C4-2B (cell line): ENCODE results near the gene RTN3.
A peak's percentile ranks its signal among the peaks of the same experiment; 100 is the strongest.

Source experiments
- H3K27ac ChIP-seq: fragments of 450-650 bp; 2 replicates; pipeline ENCODE4 v1.5.1; 2017
- ZFX ChIP-seq: fragments of 450-650 bp; IDR thresholded peaks from 2 replicates; pipeline ENCODE4 v1.6.1; 2017
- TF ChIP-seq, protein P1 (sequence below): fragments of 450-650 bp; conservative IDR thresholded peaks from 2 replicates; pipeline ENCODE4 v1.5.1; 2017; ENCODE audit warnings: mild to moderate bottlenecking

RTN3 gene

DNA sequence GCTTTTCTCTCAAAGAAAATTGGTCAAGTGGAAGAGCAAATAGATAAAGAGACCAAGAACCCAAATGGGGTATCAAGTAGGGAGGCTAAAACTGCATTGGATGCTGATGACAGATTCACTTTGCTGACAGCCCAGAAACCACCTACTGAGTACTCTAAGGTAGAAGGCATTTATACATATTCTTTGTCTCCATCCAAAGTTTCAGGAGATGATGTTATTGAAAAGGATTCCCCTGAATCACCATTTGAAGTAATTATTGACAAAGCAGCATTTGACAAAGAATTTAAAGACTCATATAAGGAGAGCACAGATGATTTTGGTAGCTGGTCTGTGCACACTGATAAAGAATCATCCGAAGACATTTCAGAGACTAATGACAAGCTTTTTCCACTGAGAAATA lies 37.7 kb downstream of the RTN3 start:
- H3K27ac ChIP-seq: no peak overlapping the region
- no peak for TF ChIP-seq ZFX
- TF ChIP-seq, protein P1, sequence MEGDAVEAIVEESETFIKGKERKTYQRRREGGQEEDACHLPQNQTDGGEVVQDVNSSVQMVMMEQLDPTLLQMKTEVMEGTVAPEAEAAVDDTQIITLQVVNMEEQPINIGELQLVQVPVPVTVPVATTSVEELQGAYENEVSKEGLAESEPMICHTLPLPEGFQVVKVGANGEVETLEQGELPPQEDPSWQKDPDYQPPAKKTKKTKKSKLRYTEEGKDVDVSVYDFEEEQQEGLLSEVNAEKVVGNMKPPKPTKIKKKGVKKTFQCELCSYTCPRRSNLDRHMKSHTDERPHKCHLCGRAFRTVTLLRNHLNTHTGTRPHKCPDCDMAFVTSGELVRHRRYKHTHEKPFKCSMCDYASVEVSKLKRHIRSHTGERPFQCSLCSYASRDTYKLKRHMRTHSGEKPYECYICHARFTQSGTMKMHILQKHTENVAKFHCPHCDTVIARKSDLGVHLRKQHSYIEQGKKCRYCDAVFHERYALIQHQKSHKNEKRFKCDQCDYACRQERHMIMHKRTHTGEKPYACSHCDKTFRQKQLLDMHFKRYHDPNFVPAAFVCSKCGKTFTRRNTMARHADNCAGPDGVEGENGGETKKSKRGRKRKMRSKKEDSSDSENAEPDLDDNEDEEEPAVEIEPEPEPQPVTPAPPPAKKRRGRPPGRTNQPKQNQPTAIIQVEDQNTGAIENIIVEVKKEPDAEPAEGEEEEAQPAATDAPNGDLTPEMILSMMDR: no peak

DNA sequence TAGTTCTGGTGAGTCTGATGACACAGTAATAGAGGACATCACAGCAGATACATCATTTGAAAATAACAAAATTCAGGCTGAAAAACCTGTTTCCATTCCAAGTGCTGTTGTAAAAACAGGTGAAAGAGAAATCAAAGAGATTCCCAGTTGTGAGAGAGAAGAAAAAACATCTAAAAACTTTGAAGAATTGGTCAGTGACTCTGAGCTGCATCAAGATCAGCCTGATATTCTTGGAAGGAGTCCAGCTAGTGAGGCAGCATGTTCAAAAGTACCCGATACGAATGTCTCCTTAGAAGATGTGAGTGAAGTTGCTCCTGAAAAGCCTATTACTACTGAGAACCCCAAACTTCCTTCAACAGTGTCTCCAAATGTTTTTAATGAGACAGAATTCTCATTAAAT lies 38.7 kb downstream of the RTN3 start:
- no peak overlapping the region for H3K27ac ChIP-seq
- no peak for TF ChIP-seq ZFX
- TF ChIP-seq, protein P1: no peak

DNA sequence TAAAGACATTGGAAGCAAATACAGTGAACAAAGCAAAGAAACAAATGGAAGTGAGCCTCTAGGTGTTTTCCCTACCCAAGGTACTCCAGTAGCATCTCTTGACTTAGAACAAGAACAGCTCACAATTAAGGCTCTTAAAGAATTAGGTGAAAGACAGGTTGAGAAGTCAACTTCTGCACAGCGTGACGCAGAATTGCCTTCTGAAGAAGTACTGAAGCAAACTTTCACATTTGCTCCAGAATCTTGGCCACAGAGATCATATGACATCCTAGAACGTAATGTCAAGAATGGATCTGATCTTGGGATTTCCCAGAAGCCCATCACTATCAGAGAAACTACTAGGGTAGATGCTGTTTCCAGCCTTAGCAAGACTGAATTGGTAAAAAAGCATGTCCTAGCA lies 39.3 kb downstream of the RTN3 start:
- TF ChIP-seq, protein P1: no peak
- TF ChIP-seq ZFX: no peak
- no peak overlapping the region for H3K27ac ChIP-seq

DNA sequence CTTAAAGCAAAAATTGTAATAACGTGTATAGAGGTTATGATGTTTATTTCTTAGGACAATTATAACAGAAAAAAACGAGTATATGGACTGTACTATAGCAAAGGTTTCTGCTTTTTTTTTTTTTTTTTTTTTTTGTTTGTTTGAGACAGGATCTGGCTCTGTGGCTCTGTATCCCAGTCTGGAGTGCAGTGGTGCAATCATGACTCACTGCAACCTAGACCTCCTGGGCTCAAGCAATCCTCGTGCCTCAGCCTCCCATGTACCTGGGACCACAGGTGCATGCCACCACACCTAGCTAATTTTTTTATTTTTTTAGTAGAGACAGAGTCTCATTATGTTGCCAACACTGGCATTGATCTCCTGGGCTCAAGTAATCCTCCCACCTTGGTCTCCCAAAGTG lies 48.0 kb downstream of the RTN3 start:
- TF ChIP-seq, protein P1: no peak
- TF ChIP-seq ZFX: no peak

DNA sequence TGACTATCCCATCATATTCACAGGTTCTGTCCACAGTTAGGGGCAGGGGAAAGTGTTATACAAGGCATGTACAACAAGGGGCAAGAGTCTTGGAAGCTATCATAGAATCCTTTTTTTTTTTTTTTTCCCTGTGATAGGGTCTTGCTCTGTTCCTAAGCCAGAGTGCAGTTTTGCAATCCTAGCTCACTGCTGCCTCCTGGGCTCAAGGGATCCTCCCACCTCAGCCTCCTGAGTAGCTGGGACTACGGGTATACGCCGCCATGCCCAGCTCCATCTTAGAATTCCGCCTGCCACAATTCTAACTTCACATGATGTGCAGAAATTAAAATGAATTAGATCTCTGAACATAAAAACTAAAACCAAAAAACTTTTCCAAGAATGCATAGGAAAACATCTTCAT lies 55.6 kb downstream of the RTN3 start:
- H3K27ac ChIP-seq: no peak overlapping the region
- TF ChIP-seq ZFX: no peak
- TF ChIP-seq, protein P1: no peak

More for the DNA sequence above, 48.0 kb downstream of the RTN3 start:
- H3K27ac ChIP-seq: no peak overlapping the region

DNA sequence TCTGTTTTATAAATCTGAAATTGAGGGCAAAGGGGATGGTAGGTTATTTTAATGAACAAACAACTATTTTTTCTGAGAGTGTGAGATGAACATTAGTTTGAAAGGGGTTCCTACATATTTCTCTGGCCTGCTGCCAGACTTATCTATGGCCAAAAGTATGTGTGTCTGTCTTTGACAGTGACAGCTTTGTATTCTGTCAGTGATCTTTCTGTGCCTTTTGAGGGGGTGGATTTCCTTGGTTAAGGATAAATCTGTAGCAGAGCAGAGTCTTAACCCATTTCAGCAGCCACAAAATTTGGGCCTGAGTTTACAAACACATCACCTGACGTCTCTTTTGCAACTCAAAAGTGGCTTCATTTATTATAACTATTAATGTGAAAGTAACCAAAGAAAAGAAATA lies 56.4 kb downstream of the RTN3 start:
- H3K27ac ChIP-seq: no peak overlapping the region
- TF ChIP-seq ZFX: no peak
- TF ChIP-seq, protein P1: no peak

DNA sequence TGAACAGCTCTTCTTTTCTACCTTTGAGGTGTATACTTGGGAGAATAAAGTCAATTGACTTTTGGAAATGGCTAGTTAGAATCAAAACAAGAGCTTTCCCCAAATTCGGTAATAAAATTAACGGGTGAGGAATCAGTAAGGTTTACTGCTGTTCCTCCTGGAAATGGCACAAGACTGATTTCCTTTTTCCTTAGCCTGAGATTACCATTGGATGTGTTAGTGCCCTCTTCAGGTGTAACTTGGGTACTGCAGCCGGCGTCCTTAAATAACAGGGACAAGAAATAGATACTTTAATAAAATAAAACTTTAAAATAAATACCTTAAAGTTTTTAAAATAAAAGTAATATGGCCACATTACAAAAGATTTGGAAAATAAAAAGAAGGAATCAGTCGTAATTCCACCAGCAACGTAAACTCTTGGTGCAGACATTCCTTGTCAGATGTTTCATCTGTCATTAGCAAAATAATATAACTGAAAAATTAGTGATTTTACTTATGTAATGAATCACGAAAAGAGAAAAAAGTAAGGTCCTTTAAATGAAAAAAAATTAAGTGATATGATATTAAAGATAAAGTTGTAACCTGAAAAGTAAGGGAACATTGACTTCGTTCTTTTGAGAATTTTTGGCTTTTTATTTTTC lies 57.5 kb downstream of the RTN3 start:
- no peak overlapping the region for H3K27ac ChIP-seq
- TF ChIP-seq ZFX: no peak
- TF ChIP-seq, protein P1: peak; percentile 98
